NT2/D1 (cell line): ENCODE data around the gene ARF5.
A peak's percentile ranks its signal among the peaks of the same experiment; 100 is the strongest.

Experiments used
- DNase-seq: peaks from one replicate; pipeline ENCODE4 v3.0.0-alpha.2; 2011; ENCODE audit warnings: low read depth, low spot score
- H3K27me3 ChIP-seq: 2 replicates; pipeline ENCODE4 v1.6.0; 2011; ENCODE audit warnings: mild to moderate bottlenecking; ENCODE audit not compliant: insufficient read length, insufficient read depth
- H3K36me3 ChIP-seq: 2 replicates; pipeline ENCODE4 v1.6.1; 2011; ENCODE audit warnings: mild to moderate bottlenecking, low read length, mixed read lengths; ENCODE audit not compliant: insufficient read depth, insufficient read length
- H3K4me1 ChIP-seq: 2 replicates; pipeline ENCODE4 v1.5.1; 2011; ENCODE audit not compliant: insufficient read depth, insufficient read length
- H3K4me3 ChIP-seq: 2 replicates; pipeline ENCODE4 v1.5.1; 2011; ENCODE audit warnings: low read depth; ENCODE audit not compliant: insufficient read length
- H3K9ac ChIP-seq: 2 replicates; pipeline ENCODE4 v1.6.0; 2011; ENCODE audit warnings: low read depth; ENCODE audit not compliant: insufficient read length
- H3K9me3 ChIP-seq: 2 replicates; pipeline ENCODE4 v1.5.1; 2011; ENCODE audit warnings: mild to moderate bottlenecking, low read length; ENCODE audit not compliant: insufficient read depth
- SUZ12 ChIP-seq: IDR thresholded peaks from 2 replicates; pipeline ENCODE4 v1.6.1; 2011; ENCODE audit not compliant: insufficient read length, insufficient read depth; ENCODE audit errors: extremely low read depth
- YY1 ChIP-seq: IDR thresholded peaks from 2 replicates; pipeline ENCODE4 v1.6.1; 2011; ENCODE audit not compliant: insufficient read length, insufficient read depth
- ZNF274 ChIP-seq: IDR thresholded peaks from 2 replicates; pipeline ENCODE4 v1.6.1; 2011; ENCODE audit warnings: mild to moderate bottlenecking, low read depth, low read length

ARF5 gene

DNA sequence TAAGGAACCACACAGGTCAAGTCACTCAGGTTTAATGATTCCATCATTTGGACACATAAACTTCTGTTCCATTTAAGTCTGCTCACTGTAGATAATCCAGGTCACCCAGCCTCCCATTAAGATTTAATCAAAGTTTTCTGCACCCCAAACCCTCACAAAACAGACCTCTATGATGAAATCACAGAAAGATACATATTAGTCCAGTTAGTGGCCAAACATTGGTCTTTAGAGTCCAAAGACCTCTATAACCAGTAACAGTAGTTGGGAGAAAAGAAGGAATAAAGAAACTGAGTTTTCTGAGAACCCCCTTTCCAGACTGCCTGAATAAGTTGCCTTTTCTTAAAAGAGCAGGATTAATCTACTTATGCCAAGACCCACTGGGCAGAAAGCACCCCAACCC is 7.6 kb upstream of the ARF5 start:
- Histone ChIP-seq H3K4me3 (no peak overlapping the region), H3K9ac (no peak overlapping the region), H3K4me1 (peaks cover 5% of the 10 kb centered on the region), H3K9me3 (no peaks in the 10 kb centered on the region), H3K27me3 (peaks cover under 1% of the 10 kb centered on the region), H3K36me3 (peaks cover 45% of the 10 kb centered on the region)
- TF ChIP-seq YY1 (no peak), SUZ12 (no peak), ZNF274 (no peak)
- no peak for DNase-seq

DNA sequence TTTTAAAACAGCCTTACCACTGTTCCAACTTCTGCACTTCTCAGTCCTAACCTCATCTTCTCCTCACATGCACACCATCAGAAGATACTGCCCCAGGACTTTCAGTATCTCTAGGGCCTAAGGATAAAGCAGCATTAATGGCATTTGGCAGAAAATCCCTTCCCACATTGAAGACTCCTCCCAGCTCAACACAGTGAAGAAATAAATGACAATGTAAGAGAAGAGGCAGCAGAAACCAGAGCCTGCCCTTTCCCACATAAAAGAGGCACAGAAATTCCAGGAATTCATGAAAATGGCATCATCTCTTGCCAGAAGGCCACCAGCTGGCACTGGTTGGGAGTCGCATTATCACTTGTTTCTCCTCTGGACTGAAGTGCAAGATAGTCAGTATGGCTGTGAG is 6.5 kb upstream of the ARF5 start:
- Histone ChIP-seq H3K9me3 (peaks cover 6% of the 10 kb centered on the region; the same call in 1 of the 2 replicates), H3K36me3 (peaks cover 45% of the 10 kb centered on the region), H3K4me3 (no peak overlapping the region), H3K27me3 (peaks cover 11% of the 10 kb centered on the region), H3K9ac (no peak overlapping the region), H3K4me1 (peaks cover 5% of the 10 kb centered on the region)
- no peak for DNase-seq
- TF ChIP-seq ZNF274, result no peak
- no peak for TF ChIP-seq SUZ12
- no peak for TF ChIP-seq YY1

DNA sequence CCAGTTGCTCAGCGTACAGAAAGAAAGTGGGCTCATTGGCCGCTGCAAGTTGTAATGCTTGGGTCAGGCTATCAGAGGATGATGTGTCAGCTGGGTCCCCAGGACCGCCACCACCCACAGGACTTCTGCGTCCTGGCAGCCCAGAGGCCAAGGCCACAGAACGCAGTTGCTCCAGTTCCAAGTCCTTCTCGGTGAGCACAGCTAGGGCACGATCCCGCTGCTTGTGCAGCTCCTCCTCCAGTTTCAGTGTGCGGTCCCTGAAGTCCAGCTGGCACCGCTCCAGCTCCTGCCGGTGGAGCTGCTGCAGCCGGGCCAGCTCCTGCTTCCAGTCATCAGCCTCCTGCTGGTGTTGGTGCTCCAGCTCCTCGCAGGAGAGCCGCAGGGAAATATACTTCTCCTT is 5.8 kb upstream of the ARF5 start:
- no peak for TF ChIP-seq YY1
- TF ChIP-seq SUZ12, result no peak
- no peak for TF ChIP-seq ZNF274
- peaks cover 6% of the 10 kb centered on the region; the same call in 1 of the 2 replicates for H3K9me3 ChIP-seq
- H3K4me3 ChIP-seq, result no peak overlapping the region
- peaks cover 45% of the 10 kb centered on the region for H3K36me3 ChIP-seq
- peaks cover 18% of the 10 kb centered on the region for H3K27me3 ChIP-seq
- no peak for DNase-seq
- no peak overlapping the region for H3K9ac ChIP-seq
- H3K4me1 ChIP-seq, result peaks cover 5% of the 10 kb centered on the region

DNA sequence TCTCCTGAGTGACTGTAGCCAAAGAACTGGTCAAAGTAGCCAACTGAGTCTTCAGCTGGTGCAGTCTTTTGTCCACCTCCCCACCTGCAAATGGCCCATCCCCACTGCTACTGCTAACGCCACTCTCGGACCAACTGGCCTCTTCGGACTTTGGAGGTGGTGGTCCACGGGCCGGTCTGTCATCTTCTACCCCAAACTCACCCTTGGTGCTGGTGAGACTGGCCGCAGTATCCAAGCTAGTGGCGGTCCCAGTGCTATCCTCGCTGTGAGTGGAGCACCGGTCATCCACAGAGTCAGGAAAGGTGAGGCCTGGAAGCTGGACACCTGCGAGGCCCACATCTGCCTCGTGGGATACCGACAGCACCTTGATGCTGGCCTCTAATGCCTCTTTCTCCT is 3.6 kb upstream of the ARF5 start:
- H3K4me3 ChIP-seq, result peak overlapping the region; percentile 84
- H3K9me3 ChIP-seq, result peaks cover 6% of the 10 kb centered on the region; the same call in 1 of the 2 replicates
- H3K9ac ChIP-seq, result peak overlapping the region; percentile 85
- TF ChIP-seq ZNF274 (no peak), YY1 (no peak), SUZ12 (no peak)
- H3K27me3 ChIP-seq, result peaks cover 24% of the 10 kb centered on the region
- DNase-seq, result no peak
- H3K36me3 ChIP-seq, result peaks cover 42% of the 10 kb centered on the region
- H3K4me1 ChIP-seq, result peaks cover 5% of the 10 kb centered on the region

DNA sequence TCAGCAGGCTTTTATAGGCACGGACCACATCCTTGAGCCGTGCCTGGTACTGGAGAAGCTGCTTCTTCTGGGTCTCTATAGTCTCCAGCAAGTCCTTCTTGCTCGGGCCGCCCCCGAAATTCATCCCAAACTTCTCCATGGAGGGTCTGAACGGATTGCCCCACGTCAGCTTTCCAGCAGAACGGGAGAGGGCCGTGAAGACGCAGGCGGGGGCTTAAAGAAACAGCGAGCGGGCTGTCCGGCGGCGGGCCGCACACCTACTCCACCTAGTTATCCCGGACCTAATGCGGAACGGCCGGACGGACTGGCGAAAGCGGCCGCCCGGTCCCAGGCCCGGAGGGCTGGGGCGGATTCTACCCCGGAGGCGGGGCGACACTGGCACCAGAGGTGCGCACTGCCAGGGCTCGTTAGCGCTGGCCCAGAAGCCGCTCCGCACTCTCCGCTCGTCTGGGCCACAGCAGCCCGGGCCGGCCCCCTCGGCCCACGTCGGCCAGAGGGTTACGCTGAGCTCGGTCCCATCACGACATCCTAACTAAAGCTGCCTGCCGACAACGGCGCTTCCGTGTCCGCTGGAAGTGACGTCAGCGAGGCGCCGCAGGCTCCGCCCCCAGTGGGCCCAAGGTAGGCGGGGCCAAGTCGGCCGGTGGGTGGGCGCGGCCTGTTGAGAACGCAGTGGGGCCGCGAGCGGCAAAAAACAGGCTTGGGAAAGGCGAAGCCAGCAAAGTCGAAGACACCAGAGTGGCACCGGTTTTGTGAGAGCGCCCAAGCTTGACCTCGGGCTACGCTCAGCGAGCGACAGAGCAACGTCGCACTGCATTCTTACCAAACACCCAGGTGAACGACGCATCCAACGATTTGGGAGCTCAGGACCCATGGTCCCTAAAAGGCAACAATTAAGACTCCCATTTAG is 2.9 kb upstream of the ARF5 start, which contains the start of gene GCC1:
Gene GCC1, minus strand, starts transcription at position 553 of the 910 bp plus-strand sequence. Its CDS starts 414 bp downstream, at position 139.
- Histone ChIP-seq H3K4me1 (peaks cover 5% of the 10 kb centered on the region), H3K36me3 (peaks cover 47% of the 10 kb centered on the region), H3K4me3 (peak within 1 kb of the TSS; percentile 84), H3K9ac (peak within 1 kb of the TSS; percentile 85), H3K9me3 (peaks cover 6% of the 10 kb centered on the region; the same call in 1 of the 2 replicates), H3K27me3 (peaks cover 24% of the 10 kb centered on the region)
- TF ChIP-seq YY1, result no peak
- no peak for TF ChIP-seq ZNF274
- TF ChIP-seq SUZ12, result no peak
- DNase-seq, result peak; percentile 78

DNA sequence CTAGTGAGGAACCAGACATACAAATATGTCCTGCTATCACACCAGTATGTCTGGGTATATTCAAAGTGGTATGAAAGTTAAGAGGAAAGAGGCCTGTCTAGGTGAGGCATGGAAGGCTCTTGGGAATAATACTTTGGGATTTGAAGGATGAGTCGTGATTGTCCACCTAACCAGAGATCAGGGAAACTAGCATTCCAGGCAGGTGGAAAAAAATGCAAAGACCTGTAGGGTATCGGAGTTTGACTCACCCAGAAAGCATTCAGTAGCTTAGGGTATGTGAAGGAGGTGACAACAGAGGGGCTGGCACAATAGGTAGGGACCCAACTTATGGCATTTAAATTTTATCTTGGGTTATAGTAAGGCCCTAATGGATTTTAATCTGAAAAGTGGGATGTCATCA is 1.9 kb upstream of the ARF5 start:
- peaks cover 5% of the 10 kb centered on the region for H3K4me1 ChIP-seq
- no peak for DNase-seq
- no peak overlapping the region for H3K4me3 ChIP-seq
- H3K9ac ChIP-seq, result no peak overlapping the region
- TF ChIP-seq SUZ12, result no peak
- no peak for TF ChIP-seq YY1
- TF ChIP-seq ZNF274, result no peak
- peaks cover 24% of the 10 kb centered on the region for H3K27me3 ChIP-seq
- H3K36me3 ChIP-seq, result peaks cover 46% of the 10 kb centered on the region
- H3K9me3 ChIP-seq, result peaks cover 6% of the 10 kb centered on the region; the same call in 1 of the 2 replicates

DNA sequence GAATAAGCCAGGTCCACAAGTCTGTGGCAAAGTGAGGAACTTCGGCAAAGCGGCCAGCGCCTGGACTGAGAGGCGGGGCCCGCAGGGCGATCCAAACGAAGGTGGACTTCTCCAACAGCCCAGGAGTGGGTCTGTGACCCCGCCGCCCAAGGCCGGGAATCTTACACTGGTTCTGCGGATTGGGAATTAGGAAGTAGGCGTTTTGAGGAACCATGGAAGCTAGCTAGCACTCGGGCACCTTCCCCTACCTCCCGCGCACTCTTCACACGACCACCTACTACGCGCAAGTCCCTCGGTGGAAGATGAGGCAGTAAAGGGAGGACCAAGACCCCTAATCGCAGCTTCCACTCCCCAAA is 570 bp upstream of the ARF5 start:
- Histone ChIP-seq H3K27me3 (peaks cover 24% of the 10 kb centered on the region), H3K9ac (peak overlapping the region; percentile 76), H3K4me1 (peaks cover 2% of the 10 kb centered on the region), H3K4me3 (peak overlapping the region; percentile 75), H3K9me3 (peaks cover 6% of the 10 kb centered on the region; the same call in 1 of the 2 replicates), H3K36me3 (peaks cover 39% of the 10 kb centered on the region)
- DNase-seq, result no peak
- TF ChIP-seq SUZ12 (no peak), YY1 (no peak), ZNF274 (no peak)
